SK-N-SH treated with all-trans-retinoic acid at 6 μM for 48 hours (cell line): ENCODE results near the gene PTPN6.

Experiments used
- ATAC-seq: fragments of 200-7000 bp; cut with Tn5 transposase; 3 replicates; pipeline ENCODE4 v1.9.1; 2020; ENCODE audit warnings: mild to moderate bottlenecking, moderate library complexity
- ARNTL ChIP-seq: fragments of 450-650 bp; formaldehyde crosslinking; IDR thresholded peaks from 2 replicates; pipeline ENCODE4 v1.5.0; 2020; ENCODE audit warnings: low read depth, mild to moderate bottlenecking, moderate library complexity, borderline replicate concordance
- BACH2 ChIP-seq: fragments of 250-450 bp; sonication (Bioruptor Pico); IDR thresholded peaks from 2 replicates; pipeline ENCODE4 v1.9.0; 2021; ENCODE audit warnings: mild to moderate bottlenecking, borderline replicate concordance
- CSDC2 ChIP-seq: fragments of 250-450 bp; sonication (Bioruptor Pico); IDR thresholded peaks from 2 replicates; pipeline ENCODE4 v1.5.0; 2020; ENCODE audit warnings: mild to moderate bottlenecking, moderate library complexity
- GLIS3 ChIP-seq: fragments of 250-450 bp; sonication (Bioruptor Pico); IDR thresholded peaks from 2 replicates; pipeline ENCODE4 v1.5.0; 2020; ENCODE audit warnings: mild to moderate bottlenecking, moderate library complexity
- OSR1 ChIP-seq: fragments of 250-450 bp; sonication (Bioruptor Pico); IDR thresholded peaks from 2 replicates; pipeline ENCODE4 v1.8.0; 2022; ENCODE audit warnings: moderate library complexity, mild to moderate bottlenecking, inconsistent platforms
- PPARA ChIP-seq: fragments of 250-450 bp; sonication (Bioruptor Pico); IDR thresholded peaks from 2 replicates; pipeline ENCODE4 v1.5.0; 2020; ENCODE audit warnings: mild to moderate bottlenecking, borderline replicate concordance
- RARB ChIP-seq: fragments of 250-450 bp; sonication (Bioruptor Pico); IDR thresholded peaks from 2 replicates; pipeline ENCODE4 v1.8.0; 2021; ENCODE audit warnings: mild to moderate bottlenecking, moderate library complexity
- SNAI2 ChIP-seq: fragments of 250-450 bp; sonication (Bioruptor Pico); IDR thresholded peaks from 2 replicates; pipeline ENCODE4 v1.5.0; 2020; ENCODE audit warnings: mild to moderate bottlenecking, moderate library complexity
- TCF4 ChIP-seq: fragments of 250-450 bp; sonication (Bioruptor Pico); IDR thresholded peaks from 2 replicates; pipeline ENCODE4 v1.8.0; 2021; ENCODE audit warnings: mild to moderate bottlenecking, moderate library complexity, borderline replicate concordance
- TOX ChIP-seq: fragments of 250-450 bp; sonication (Bioruptor Pico); IDR thresholded peaks from 2 replicates; pipeline ENCODE4 v1.8.0; 2021; ENCODE audit warnings: mild to moderate bottlenecking, moderate library complexity, borderline replicate concordance
- ZC3H10 ChIP-seq: fragments of 250-450 bp; sonication (Bioruptor Pico); IDR thresholded peaks from 2 replicates; pipeline ENCODE4 v1.5.1; 2021; ENCODE audit warnings: mild to moderate bottlenecking, moderate library complexity
- ZFP3 ChIP-seq: fragments of 250-450 bp; sonication (Bioruptor Pico); IDR thresholded peaks from 2 replicates; pipeline ENCODE4 v1.5.0; 2020; ENCODE audit warnings: mild to moderate bottlenecking, moderate library complexity
- ZFP30 ChIP-seq: fragments of 450-650 bp; formaldehyde crosslinking; IDR thresholded peaks from 2 replicates; pipeline ENCODE4 v1.5.0; 2022; ENCODE audit warnings: mild to moderate bottlenecking, moderate library complexity
- ZNF565 ChIP-seq: fragments of 450-650 bp; formaldehyde crosslinking; conservative IDR thresholded peaks from 2 replicates; pipeline ENCODE4 v1.5.0; 2020; ENCODE audit warnings: low read depth, mild to moderate bottlenecking, moderate library complexity
- ZNF70 ChIP-seq: fragments of 450-650 bp; formaldehyde crosslinking; IDR thresholded peaks from 2 replicates; pipeline ENCODE4 v1.5.0; 2020; ENCODE audit warnings: mild to moderate bottlenecking, moderate library complexity
- ZNF8 ChIP-seq: fragments of 450-650 bp; formaldehyde crosslinking; IDR thresholded peaks from 2 replicates; pipeline ENCODE4 v1.5.0; 2020; ENCODE audit warnings: mild to moderate bottlenecking, moderate library complexity
- TF ChIP-seq, protein P1 (sequence below): fragments of 250-450 bp; sonication (Bioruptor Pico); IDR thresholded peaks from 2 replicates; pipeline ENCODE4 v1.5.1; 2021; ENCODE audit warnings: mild to moderate bottlenecking, moderate library complexity
- TF ChIP-seq, protein P2 (sequence below): fragments of 250-450 bp; sonication (Bioruptor Pico); IDR thresholded peaks from 2 replicates; pipeline ENCODE4 v1.5.0; 2020; ENCODE audit warnings: mild to moderate bottlenecking, moderate library complexity
- TF ChIP-seq, protein P3 (sequence below): fragments of 250-450 bp; sonication (Bioruptor Pico); IDR thresholded peaks from 2 replicates; pipeline ENCODE4 v1.8.0; 2020; ENCODE audit warnings: mild to moderate bottlenecking, moderate library complexity, borderline replicate concordance
- TF ChIP-seq, protein P4 (sequence below): fragments of 250-450 bp; sonication (Bioruptor Pico); IDR thresholded peaks from 2 replicates; pipeline ENCODE4 v1.8.0; 2021; ENCODE audit warnings: low read depth, mild to moderate bottlenecking, moderate library complexity, borderline replicate concordance
- TF ChIP-seq, protein P5 (sequence below): fragments of 250-450 bp; sonication (Bioruptor Pico); IDR thresholded peaks from 2 replicates; pipeline ENCODE4 v1.5.1; 2020; ENCODE audit warnings: low read depth, mild to moderate bottlenecking, moderate library complexity

Gene PTPN6

DNA sequence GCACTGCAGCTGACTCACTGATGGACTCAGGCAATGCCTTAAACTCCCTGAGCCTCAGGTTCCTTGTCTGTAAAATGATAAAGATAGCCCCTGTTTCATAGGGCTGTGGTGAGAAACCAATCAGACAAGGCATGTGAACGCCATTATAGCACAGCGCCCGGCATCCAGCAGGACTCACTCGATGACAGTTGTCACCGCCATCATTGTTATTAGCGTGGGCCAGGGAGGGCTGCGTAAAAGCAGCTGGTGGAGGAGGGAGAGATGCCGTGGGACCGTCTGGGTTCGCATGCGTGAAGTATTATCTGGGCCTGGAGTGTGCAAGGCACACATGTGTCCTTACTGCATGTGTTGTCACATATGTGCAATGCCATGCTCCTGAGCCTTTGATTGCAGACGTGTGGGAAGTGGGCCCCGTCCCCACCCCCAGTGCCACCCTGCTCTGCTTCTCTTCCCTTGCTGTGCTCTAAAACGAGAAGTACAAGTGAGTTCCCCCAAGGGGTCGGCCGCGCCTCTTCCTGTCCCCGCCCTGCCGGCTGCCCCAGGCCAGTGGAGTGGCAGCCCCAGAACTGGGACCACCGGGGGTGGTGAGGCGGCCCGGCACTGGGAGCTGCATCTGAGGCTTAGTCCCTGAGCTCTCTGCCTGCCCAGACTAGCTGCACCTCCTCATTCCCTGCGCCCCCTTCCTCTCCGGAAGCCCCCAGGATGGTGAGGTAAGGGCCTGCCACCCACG lies at the start of gene PTPN6:
TSS of gene PTPN6 (plus strand) at position 546 of the 730 bp plus-strand sequence. CDS start at position 703, 157 bp downstream.
- ATAC-seq: no peak
- TF ChIP-seq PPARA (CRISPR knock-in tag) (no peak), BACH2 (CRISPR knock-in tag) (no peak), GLIS3 (CRISPR knock-in tag) (no peak), SNAI2 (CRISPR knock-in tag) (no peak), ZNF70 (no peak), ZC3H10 (CRISPR knock-in tag) (no peak), RARB (CRISPR knock-in tag) (no peak), ZFP30 (no peak), CSDC2 (CRISPR knock-in tag) (no peak), ZNF8 (CRISPR knock-in tag) (no peak), TCF4 (no peak), TOX (CRISPR knock-in tag) (no peak), OSR1 (no peak)
- TF ChIP-seq, protein P1, sequence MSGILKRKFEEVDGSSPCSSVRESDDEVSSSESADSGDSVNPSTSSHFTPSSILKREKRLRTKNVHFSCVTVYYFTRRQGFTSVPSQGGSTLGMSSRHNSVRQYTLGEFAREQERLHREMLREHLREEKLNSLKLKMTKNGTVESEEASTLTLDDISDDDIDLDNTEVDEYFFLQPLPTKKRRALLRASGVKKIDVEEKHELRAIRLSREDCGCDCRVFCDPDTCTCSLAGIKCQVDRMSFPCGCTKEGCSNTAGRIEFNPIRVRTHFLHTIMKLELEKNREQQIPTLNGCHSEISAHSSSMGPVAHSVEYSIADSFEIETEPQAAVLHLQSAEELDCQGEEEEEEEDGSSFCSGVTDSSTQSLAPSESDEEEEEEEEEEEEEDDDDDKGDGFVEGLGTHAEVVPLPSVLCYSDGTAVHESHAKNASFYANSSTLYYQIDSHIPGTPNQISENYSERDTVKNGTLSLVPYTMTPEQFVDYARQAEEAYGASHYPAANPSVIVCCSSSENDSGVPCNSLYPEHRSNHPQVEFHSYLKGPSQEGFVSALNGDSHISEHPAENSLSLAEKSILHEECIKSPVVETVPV (CRISPR knock-in tag): no peak
- TF ChIP-seq, protein P2, sequence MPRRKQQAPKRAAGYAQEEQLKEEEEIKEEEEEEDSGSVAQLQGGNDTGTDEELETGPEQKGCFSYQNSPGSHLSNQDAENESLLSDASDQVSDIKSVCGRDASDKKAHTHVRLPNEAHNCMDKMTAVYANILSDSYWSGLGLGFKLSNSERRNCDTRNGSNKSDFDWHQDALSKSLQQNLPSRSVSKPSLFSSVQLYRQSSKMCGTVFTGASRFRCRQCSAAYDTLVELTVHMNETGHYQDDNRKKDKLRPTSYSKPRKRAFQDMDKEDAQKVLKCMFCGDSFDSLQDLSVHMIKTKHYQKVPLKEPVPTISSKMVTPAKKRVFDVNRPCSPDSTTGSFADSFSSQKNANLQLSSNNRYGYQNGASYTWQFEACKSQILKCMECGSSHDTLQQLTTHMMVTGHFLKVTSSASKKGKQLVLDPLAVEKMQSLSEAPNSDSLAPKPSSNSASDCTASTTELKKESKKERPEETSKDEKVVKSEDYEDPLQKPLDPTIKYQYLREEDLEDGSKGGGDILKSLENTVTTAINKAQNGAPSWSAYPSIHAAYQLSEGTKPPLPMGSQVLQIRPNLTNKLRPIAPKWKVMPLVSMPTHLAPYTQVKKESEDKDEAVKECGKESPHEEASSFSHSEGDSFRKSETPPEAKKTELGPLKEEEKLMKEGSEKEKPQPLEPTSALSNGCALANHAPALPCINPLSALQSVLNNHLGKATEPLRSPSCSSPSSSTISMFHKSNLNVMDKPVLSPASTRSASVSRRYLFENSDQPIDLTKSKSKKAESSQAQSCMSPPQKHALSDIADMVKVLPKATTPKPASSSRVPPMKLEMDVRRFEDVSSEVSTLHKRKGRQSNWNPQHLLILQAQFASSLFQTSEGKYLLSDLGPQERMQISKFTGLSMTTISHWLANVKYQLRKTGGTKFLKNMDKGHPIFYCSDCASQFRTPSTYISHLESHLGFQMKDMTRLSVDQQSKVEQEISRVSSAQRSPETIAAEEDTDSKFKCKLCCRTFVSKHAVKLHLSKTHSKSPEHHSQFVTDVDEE (CRISPR knock-in tag): no peak
- TF ChIP-seq, protein P3, sequence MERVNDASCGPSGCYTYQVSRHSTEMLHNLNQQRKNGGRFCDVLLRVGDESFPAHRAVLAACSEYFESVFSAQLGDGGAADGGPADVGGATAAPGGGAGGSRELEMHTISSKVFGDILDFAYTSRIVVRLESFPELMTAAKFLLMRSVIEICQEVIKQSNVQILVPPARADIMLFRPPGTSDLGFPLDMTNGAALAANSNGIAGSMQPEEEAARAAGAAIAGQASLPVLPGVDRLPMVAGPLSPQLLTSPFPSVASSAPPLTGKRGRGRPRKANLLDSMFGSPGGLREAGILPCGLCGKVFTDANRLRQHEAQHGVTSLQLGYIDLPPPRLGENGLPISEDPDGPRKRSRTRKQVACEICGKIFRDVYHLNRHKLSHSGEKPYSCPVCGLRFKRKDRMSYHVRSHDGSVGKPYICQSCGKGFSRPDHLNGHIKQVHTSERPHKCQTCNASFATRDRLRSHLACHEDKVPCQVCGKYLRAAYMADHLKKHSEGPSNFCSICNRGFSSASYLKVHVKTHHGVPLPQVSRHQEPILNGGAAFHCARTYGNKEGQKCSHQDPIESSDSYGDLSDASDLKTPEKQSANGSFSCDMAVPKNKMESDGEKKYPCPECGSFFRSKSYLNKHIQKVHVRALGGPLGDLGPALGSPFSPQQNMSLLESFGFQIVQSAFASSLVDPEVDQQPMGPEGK: no peak
- TF ChIP-seq, protein P4, sequence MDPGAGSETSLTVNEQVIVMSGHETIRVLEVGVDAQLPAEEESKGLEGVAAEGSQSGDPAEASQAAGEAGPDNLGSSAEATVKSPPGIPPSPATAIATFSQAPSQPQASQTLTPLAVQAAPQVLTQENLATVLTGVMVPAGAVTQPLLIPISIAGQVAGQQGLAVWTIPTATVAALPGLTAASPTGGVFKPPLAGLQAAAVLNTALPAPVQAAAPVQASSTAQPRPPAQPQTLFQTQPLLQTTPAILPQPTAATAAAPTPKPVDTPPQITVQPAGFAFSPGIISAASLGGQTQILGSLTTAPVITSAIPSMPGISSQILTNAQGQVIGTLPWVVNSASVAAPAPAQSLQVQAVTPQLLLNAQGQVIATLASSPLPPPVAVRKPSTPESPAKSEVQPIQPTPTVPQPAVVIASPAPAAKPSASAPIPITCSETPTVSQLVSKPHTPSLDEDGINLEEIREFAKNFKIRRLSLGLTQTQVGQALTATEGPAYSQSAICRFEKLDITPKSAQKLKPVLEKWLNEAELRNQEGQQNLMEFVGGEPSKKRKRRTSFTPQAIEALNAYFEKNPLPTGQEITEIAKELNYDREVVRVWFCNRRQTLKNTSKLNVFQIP (CRISPR knock-in tag): no peak
- TF ChIP-seq, protein P5, sequence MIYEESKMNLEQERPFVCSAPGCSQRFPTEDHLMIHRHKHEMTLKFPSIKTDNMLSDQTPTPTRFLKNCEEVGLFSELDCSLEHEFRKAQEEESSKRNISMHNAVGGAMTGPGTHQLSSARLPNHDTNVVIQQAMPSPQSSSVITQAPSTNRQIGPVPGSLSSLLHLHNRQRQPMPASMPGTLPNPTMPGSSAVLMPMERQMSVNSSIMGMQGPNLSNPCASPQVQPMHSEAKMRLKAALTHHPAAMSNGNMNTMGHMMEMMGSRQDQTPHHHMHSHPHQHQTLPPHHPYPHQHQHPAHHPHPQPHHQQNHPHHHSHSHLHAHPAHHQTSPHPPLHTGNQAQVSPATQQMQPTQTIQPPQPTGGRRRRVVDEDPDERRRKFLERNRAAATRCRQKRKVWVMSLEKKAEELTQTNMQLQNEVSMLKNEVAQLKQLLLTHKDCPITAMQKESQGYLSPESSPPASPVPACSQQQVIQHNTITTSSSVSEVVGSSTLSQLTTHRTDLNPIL (CRISPR knock-in tag): no peak

DNA sequence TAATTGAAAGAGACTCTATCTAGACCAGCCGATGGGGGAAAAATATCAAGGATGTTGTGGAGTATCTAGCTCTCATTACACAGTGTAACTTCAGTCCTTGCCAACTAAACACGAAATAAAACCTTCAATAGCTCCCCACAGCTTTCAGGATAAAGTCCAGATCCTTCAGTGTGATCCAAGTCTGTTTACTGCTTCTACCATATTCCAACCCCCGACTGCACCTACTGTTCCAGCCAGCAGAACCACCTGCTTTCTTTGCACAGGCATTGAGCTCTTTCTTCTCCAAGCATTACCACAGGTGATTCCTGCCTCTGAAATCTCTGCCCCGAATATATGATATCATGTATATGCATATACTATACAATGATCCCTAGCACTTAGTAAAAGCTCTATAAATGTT lies 48.7 kb upstream of the PTPN6 start:
- no peak for ATAC-seq
- no peak for TF ChIP-seq ZFP3 (CRISPR knock-in tag)
- TF ChIP-seq ARNTL: no peak
- no peak for TF ChIP-seq ZNF8 (CRISPR knock-in tag)
- no peak for TF ChIP-seq OSR1
- TF ChIP-seq GLIS3 (CRISPR knock-in tag): no peak
- no peak for TF ChIP-seq ZNF565 (CRISPR knock-in tag)
- TF ChIP-seq CSDC2 (CRISPR knock-in tag): no peak
- no peak for TF ChIP-seq PPARA (CRISPR knock-in tag)
- TF ChIP-seq, protein P3: no peak
- TF ChIP-seq, protein P5 (CRISPR knock-in tag): no peak
